Panc1 (cell line): ENCODE results near the gene DPH1. TPM values are rescaled to one million over a fixed set of nuclear protein-coding genes. Genes with fewer than 3 reads are reported as not detected.

Experiments
- ATAC-seq: fragments of 200-7000 bp; cut with Tn5 transposase; 2 replicates; pipeline ENCODE4 v1.9.1; 2020; ENCODE audit warnings: mild to moderate bottlenecking, moderate library complexity
- BruUV-seq: library from RNA; stranded (reverse); fragments of 400-500 nt; replicated peaks from 2 replicates; lab custom pipeline; 2021; lab: Mats Ljungman, UMichigan
- CTCF ChIA-PET: fragments of 300-600 bp; sonication (Branson Sonifier 250); formaldehyde crosslinking; loops from one replicate; lab custom pipeline; 2022; ENCODE audit warnings: antibody characterized with exemption; lab: Charles Lee
- POLR2A ChIA-PET: fragments of 300-600 bp; sonication (Branson Sonifier 250); formaldehyde crosslinking; loops from one replicate; lab custom pipeline; 2022; ENCODE audit warnings: antibody characterized with exemption; lab: Charles Lee
- DNase-seq: peaks from one replicate; pipeline ENCODE4 v3.0.0-alpha.2; 2010; ENCODE audit warnings: low read depth, low spot score
- H3K27ac ChIP-seq: 2 replicates; pipeline ENCODE4 v1.5.1; 2011; ENCODE audit warnings: mild to moderate bottlenecking, low read length, inconsistent platforms
- H3K27me3 ChIP-seq: fragments of 200-500 bp; sonication (Bioruptor generic); 2 replicates; pipeline ENCODE4 v1.6.0; 2014; ENCODE audit warnings: low read length, inconsistent platforms; ENCODE audit not compliant: control insufficient read depth, insufficient read depth
- H3K36me3 ChIP-seq: fragments of 200-500 bp; sonication (Bioruptor generic); 2 replicates; pipeline ENCODE4 v1.5.1; 2014; ENCODE audit warnings: inconsistent platforms, mild to moderate bottlenecking, low read length, moderate library complexity; ENCODE audit not compliant: control insufficient read depth, insufficient read depth
- H3K4me1 ChIP-seq: 2 replicates; pipeline ENCODE4 v1.5.1; 2011; ENCODE audit warnings: inconsistent platforms, mild to moderate bottlenecking, low read length, moderate library complexity; ENCODE audit not compliant: control insufficient read depth, insufficient read depth
- H3K4me3 ChIP-seq, 2 experiments: 2 replicates each; pipeline ENCODE4 v1.5.1; 2011 to 2012; ENCODE audit warnings: low read depth in 2 of 2, low read length in 2 of 2, mild to moderate bottlenecking in 2 of 2, inconsistent platforms in 1 of 2, moderate library complexity in 1 of 2
- H3K9me3 ChIP-seq: fragments of 200-500 bp; sonication (Bioruptor generic); 2 replicates; pipeline ENCODE4 v1.5.1; 2014; ENCODE audit warnings: low read depth, mild to moderate bottlenecking, inconsistent platforms, low read length, moderate library complexity; ENCODE audit not compliant: control insufficient read depth, insufficient read depth
- POLR2AphosphoS5 ChIP-seq: IDR thresholded peaks from 2 replicates; pipeline ENCODE4 v1.6.1; 2012; ENCODE audit warnings: mild to moderate bottlenecking, low read depth, low read length, moderate library complexity
- SIN3A ChIP-seq: IDR thresholded peaks from 2 replicates; pipeline ENCODE4 v1.6.1; 2012; ENCODE audit warnings: low read depth, mild to moderate bottlenecking, low read length, moderate library complexity, borderline replicate concordance; ENCODE audit not compliant: insufficient read depth
- TCF7L2 ChIP-seq: IDR thresholded peaks from 2 replicates; pipeline ENCODE4 v1.6.1; 2011; ENCODE audit warnings: mild to moderate bottlenecking, low read depth, low read length, inconsistent platforms
- in situ Hi-C: cut with HindIII; loops from 2 replicates; pipeline ENCODE4 v1.10.0; 2016; ENCODE audit warnings: low sequenced_read_pairs, low pct_unique_long_range_greater_than_20kb
- intact Hi-C: fragments of 100-400 bp; cut with micrococcal nuclease; formaldehyde crosslinking; loops from one replicate; pipeline ENCODE4 v1.10.0; 2022; ENCODE audit not compliant: unreplicated experiment
- total RNA-seq: library from RNA; stranded (reverse); gene quantifications from one replicate; pipeline ENCODE4 v1.2.1, GENCODE V29; 2021; ENCODE audit not compliant: unreplicated experiment
- TF ChIP-seq, protein P1 (sequence below): fragments of 450-650 bp; IDR thresholded peaks from 2 replicates; pipeline ENCODE4 v1.5.1; 2017; ENCODE audit warnings: mild to moderate bottlenecking
- TF ChIP-seq, protein P2 (sequence below), 2 experiments: IDR thresholded peaks; 2 replicates each; pipeline ENCODE4 v1.6.1; 2011 to 2012; ENCODE audit warnings: low read depth in 2 of 2, control low read depth in 1 of 2, low read length in 1 of 2, mild to moderate bottlenecking in 1 of 2, moderate library complexity in 1 of 2; ENCODE audit not compliant: insufficient read depth in 1 of 2

The DPH1 gene
- total RNA-seq, 1 experiment from 2014 or later, result 24.3 TPM

GRCh38 chr17:2087597-2088211, 57.8 kb downstream of the DPH1 start:
- Histone ChIP-seq H3K4me1 (peaks cover 3% of the 10 kb centered on the region; the same call in 1 of the 2 replicates), H3K4me3 (no peak overlapping the region), H3K27me3 (no peaks in the 10 kb centered on the region), H3K9me3 (no peaks in the 10 kb centered on the region), H3K36me3 (no peaks in the 10 kb centered on the region), H3K27ac (no peak overlapping the region)
- TF ChIP-seq, protein P1, sequence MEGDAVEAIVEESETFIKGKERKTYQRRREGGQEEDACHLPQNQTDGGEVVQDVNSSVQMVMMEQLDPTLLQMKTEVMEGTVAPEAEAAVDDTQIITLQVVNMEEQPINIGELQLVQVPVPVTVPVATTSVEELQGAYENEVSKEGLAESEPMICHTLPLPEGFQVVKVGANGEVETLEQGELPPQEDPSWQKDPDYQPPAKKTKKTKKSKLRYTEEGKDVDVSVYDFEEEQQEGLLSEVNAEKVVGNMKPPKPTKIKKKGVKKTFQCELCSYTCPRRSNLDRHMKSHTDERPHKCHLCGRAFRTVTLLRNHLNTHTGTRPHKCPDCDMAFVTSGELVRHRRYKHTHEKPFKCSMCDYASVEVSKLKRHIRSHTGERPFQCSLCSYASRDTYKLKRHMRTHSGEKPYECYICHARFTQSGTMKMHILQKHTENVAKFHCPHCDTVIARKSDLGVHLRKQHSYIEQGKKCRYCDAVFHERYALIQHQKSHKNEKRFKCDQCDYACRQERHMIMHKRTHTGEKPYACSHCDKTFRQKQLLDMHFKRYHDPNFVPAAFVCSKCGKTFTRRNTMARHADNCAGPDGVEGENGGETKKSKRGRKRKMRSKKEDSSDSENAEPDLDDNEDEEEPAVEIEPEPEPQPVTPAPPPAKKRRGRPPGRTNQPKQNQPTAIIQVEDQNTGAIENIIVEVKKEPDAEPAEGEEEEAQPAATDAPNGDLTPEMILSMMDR, result no peak
- TF ChIP-seq SIN3A (no peak), TCF7L2 (no peak), POLR2AphosphoS5 (no peak)
- TF ChIP-seq, protein P2, sequence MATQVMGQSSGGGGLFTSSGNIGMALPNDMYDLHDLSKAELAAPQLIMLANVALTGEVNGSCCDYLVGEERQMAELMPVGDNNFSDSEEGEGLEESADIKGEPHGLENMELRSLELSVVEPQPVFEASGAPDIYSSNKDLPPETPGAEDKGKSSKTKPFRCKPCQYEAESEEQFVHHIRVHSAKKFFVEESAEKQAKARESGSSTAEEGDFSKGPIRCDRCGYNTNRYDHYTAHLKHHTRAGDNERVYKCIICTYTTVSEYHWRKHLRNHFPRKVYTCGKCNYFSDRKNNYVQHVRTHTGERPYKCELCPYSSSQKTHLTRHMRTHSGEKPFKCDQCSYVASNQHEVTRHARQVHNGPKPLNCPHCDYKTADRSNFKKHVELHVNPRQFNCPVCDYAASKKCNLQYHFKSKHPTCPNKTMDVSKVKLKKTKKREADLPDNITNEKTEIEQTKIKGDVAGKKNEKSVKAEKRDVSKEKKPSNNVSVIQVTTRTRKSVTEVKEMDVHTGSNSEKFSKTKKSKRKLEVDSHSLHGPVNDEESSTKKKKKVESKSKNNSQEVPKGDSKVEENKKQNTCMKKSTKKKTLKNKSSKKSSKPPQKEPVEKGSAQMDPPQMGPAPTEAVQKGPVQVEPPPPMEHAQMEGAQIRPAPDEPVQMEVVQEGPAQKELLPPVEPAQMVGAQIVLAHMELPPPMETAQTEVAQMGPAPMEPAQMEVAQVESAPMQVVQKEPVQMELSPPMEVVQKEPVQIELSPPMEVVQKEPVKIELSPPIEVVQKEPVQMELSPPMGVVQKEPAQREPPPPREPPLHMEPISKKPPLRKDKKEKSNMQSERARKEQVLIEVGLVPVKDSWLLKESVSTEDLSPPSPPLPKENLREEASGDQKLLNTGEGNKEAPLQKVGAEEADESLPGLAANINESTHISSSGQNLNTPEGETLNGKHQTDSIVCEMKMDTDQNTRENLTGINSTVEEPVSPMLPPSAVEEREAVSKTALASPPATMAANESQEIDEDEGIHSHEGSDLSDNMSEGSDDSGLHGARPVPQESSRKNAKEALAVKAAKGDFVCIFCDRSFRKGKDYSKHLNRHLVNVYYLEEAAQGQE (IDR thresholded peaks at IDR 0.05; ENCODE audit: insufficient read depth in 1 of 2, low read depth in 2 of 2, low read length in 1 of 2), result no peak
- ATAC-seq, result no peak
- BruUV-seq, result no TSS peak
- no peak for DNase-seq
- CTCF ChIA-PET, result no interaction called here
- POLR2A ChIA-PET, result no interaction called here
- intact Hi-C loops, result no loop called here
- in situ Hi-C loops, result no loop called here

DNA sequence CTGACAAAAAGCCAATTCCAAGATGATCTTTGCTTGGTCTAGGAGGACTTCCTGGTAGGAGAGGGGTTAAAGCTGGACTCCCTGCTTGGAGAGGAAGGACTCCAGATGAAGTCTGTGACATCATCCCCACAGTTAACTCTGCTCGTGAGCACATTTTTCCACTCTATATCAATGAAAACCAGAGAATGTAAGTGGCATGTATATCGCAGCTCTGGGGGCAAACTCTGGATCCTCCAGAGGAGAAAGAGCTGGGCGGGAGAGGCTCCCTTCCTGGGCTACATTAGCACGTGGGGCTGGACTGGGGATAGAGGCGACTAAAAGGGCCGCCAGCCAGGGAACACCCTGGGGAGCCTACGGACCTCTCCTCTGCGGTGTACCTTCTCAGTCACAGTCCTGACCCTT, 59.1 kb downstream of the DPH1 start:
- POLR2A ChIA-PET, result no interaction called here
- ATAC-seq (no peak), DNase-seq (no peak)
- Histone ChIP-seq H3K4me1 (peaks cover 3% of the 10 kb centered on the region; the same call in 1 of the 2 replicates), H3K9me3 (no peaks in the 10 kb centered on the region), H3K27me3 (no peaks in the 10 kb centered on the region), H3K36me3 (no peaks in the 10 kb centered on the region), H3K27ac (no peak overlapping the region), H3K4me3 (no peak overlapping the region)
- no peak for TF ChIP-seq TCF7L2
- TF ChIP-seq, protein P2 (IDR thresholded peaks at IDR 0.05; ENCODE audit: insufficient read depth in 1 of 2, low read depth in 2 of 2, low read length in 1 of 2), result no peak
- TF ChIP-seq SIN3A, result no peak
- TF ChIP-seq POLR2AphosphoS5, result no peak
- TF ChIP-seq, protein P1, result no peak
- in situ Hi-C loops, result no loop called here
- intact Hi-C loops, result no loop called here
- CTCF ChIA-PET, result no interaction called here
- no TSS peak for BruUV-seq
